ENCODE measurements around the gene GPR18.

Gene GPR18

DNA sequence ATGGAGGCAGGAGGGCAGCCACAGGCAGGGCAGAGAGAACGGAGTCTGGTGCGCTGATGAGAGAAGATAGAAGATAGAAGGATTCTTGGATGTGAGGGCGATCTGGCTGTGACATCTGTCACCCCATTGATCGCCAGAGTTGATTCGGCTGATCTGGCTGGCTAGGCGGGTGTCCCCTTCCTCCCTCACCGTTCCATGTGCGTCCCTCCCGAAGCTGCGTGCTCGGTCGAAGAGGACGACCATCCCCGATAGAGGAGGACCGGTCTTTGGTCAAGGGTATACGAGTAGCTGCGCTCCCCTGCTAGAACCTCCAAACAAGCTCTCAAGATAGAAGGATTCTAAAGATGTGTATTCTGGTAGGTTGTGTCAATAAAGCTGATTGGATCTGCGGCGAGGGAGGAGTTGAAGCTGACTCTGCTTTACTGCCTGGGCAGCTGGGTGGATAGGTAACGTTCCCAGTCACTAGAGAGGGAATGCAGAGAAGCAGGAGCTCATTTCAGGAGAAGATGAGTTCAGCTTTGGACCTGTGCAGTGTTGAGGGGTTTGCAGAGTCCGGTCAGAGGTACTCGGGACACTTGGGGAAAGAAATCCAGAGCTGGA is 52.5 kb downstream of the GPR18 start:
- DNase-seq (ENCODE audit: low read depth in 1 of 2, low spot score in 1 of 2), result no peak
- H3K27ac ChIP-seq (replicated peaks), result no peak overlapping the region
- TF ChIP-seq, protein P1, sequence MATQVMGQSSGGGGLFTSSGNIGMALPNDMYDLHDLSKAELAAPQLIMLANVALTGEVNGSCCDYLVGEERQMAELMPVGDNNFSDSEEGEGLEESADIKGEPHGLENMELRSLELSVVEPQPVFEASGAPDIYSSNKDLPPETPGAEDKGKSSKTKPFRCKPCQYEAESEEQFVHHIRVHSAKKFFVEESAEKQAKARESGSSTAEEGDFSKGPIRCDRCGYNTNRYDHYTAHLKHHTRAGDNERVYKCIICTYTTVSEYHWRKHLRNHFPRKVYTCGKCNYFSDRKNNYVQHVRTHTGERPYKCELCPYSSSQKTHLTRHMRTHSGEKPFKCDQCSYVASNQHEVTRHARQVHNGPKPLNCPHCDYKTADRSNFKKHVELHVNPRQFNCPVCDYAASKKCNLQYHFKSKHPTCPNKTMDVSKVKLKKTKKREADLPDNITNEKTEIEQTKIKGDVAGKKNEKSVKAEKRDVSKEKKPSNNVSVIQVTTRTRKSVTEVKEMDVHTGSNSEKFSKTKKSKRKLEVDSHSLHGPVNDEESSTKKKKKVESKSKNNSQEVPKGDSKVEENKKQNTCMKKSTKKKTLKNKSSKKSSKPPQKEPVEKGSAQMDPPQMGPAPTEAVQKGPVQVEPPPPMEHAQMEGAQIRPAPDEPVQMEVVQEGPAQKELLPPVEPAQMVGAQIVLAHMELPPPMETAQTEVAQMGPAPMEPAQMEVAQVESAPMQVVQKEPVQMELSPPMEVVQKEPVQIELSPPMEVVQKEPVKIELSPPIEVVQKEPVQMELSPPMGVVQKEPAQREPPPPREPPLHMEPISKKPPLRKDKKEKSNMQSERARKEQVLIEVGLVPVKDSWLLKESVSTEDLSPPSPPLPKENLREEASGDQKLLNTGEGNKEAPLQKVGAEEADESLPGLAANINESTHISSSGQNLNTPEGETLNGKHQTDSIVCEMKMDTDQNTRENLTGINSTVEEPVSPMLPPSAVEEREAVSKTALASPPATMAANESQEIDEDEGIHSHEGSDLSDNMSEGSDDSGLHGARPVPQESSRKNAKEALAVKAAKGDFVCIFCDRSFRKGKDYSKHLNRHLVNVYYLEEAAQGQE (IDR thresholded peaks at IDR 0.05; ENCODE audit: insufficient replicate concordance, low read depth), result no peak
- no peak for TF ChIP-seq GABPA (IDR thresholded peaks at IDR 0.05; ENCODE audit: low read depth)
- TF ChIP-seq, protein P2, sequence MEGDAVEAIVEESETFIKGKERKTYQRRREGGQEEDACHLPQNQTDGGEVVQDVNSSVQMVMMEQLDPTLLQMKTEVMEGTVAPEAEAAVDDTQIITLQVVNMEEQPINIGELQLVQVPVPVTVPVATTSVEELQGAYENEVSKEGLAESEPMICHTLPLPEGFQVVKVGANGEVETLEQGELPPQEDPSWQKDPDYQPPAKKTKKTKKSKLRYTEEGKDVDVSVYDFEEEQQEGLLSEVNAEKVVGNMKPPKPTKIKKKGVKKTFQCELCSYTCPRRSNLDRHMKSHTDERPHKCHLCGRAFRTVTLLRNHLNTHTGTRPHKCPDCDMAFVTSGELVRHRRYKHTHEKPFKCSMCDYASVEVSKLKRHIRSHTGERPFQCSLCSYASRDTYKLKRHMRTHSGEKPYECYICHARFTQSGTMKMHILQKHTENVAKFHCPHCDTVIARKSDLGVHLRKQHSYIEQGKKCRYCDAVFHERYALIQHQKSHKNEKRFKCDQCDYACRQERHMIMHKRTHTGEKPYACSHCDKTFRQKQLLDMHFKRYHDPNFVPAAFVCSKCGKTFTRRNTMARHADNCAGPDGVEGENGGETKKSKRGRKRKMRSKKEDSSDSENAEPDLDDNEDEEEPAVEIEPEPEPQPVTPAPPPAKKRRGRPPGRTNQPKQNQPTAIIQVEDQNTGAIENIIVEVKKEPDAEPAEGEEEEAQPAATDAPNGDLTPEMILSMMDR (IDR thresholded peaks at IDR 0.05; ENCODE audit: insufficient read depth, low read length), result no peak
- TF ChIP-seq SPI1 (IDR thresholded peaks at IDR 0.05; ENCODE audit: borderline replicate concordance, low read depth), result no peak
- TF ChIP-seq POLR2AphosphoS5 (IDR thresholded peaks at IDR 0.05; ENCODE audit: low read depth), result no peak
- H3K27me3 ChIP-seq (ENCODE audit: insufficient read depth, poor library complexity, severe bottlenecking), result no peaks in the 10 kb centered on the region
- H3K4me3 ChIP-seq (replicated peaks; ENCODE audit: insufficient read depth, low read length), result no peak overlapping the region
